GM12892 (cell line): ENCODE measurements around the gene NUBP2.

Experiments
- POLR2A ChIP-seq: IDR thresholded peaks from 2 replicates; pipeline ENCODE4 v1.6.1; 2011; ENCODE audit warnings: low read depth, low read length, control low read depth
- POLR2AphosphoS5 ChIP-seq: IDR thresholded peaks from 2 replicates; pipeline ENCODE4 v1.6.1; 2011; ENCODE audit warnings: low read depth, low read length, control low read depth

- TF ChIP-seq POLR2A (no peak), POLR2AphosphoS5 (no peak)
Measured at GRCh38 chr16:1759511-1759910, 23.2 kb upstream of the NUBP2 start.
